ENCODE results near the gene RALY.
"Not testable (repeated sequence)": the region's sequence is repeated elsewhere in the genome, so short reads cannot be mapped to it uniquely, and the experiment has no call there.

The RALY gene

DNA sequence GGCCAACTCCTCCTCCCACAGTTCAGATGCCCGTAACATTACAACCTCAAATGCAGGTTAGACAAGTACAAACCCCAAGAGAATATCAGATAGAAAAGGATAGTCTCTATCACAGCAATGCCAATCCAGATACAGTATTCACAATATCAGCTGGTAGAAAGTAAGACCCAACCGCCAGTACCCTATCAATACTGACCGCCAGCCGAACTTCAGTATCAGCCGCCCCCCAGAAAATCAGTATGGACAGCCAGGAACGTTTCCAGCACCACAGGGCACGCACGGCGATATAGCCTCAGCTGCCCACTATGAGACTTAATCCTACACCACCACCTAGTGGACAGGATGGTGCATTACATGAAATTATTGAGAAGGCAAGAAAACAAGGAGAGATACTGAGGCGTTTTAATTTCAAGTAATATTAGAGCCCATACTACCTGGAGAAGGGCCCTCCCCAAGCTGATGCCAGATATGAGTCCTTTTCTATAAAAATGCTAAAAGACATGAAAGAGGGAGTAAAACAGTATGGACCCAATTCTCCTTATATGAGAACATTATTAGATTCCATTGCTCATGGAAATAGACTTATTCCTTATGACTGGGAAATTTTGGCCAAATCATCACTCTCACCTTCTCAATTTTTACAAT lies 135.9 kb downstream of the RALY start:
- H3K36me3 ChIP-seq (ENCODE audit: control insufficient read depth in 1 of 2, insufficient read depth in 2 of 2, low read length in 2 of 2) = no peaks in the 10 kb centered on the region
- H3K4me3 ChIP-seq (ENCODE audit: low read depth, low read length) = no peak overlapping the region
- no peak overlapping the region for H3K27ac ChIP-seq (ENCODE audit: low read depth, low read length)
- H4K12ac ChIP-seq (ENCODE audit: low read depth, low read length) = no peak overlapping the region
- DNase-seq = peak; percentile 59 to 90
- H3K4me2 ChIP-seq (ENCODE audit: low read length) = peak overlapping the region; percentile 42
- H3K4me1 ChIP-seq (ENCODE audit: control insufficient read depth in 1 of 2, insufficient read depth in 2 of 2, low read length in 2 of 2) = peaks cover 0 to 2% of the 10 kb centered on the region in 2 experiments
- no peaks in the 10 kb centered on the region for H3K9me3 ChIP-seq (ENCODE audit: insufficient read depth, low read depth, low read length)
- H2BK5ac ChIP-seq (ENCODE audit: low read depth, low read length, poor library complexity) = no peak overlapping the region
- no peak overlapping the region for H4K91ac ChIP-seq (ENCODE audit: low read depth, low read length)
- H3K9ac ChIP-seq (ENCODE audit: low read length) = no peak overlapping the region
- no peaks in the 10 kb centered on the region for H3K79me2 ChIP-seq (ENCODE audit: control insufficient read depth, insufficient read depth, low read length, poor library complexity)
- no peak overlapping the region for H3K23ac ChIP-seq (ENCODE audit: low read length)
- no peaks in the 10 kb centered on the region for H3K27me3 ChIP-seq (ENCODE audit: insufficient read depth, low read length)
- H2AK5ac ChIP-seq (ENCODE audit: low read length) = no peak overlapping the region
- no peak overlapping the region for H2BK120ac ChIP-seq (ENCODE audit: insufficient read depth, low read length, poor library complexity)
- no peak overlapping the region for H3K18ac ChIP-seq (ENCODE audit: low read length)
- H2AFZ ChIP-seq (ENCODE audit: insufficient read depth, low read length, poor library complexity) = no peak overlapping the region
- no peak overlapping the region for H2BK12ac ChIP-seq (ENCODE audit: low read length)
- no peak overlapping the region for H3K4ac ChIP-seq (ENCODE audit: low read depth, low read length)
- H3K79me1 ChIP-seq (ENCODE audit: low read length) = no peaks in the 10 kb centered on the region
- no CpG with 5 or more reads among the region's 10 CpGs for WGBS (ENCODE audit: extremely low coverage, insufficient coverage, insufficient read length)
- H4K8ac ChIP-seq (ENCODE audit: low read depth, low read length) = no peak overlapping the region
- no peak overlapping the region for H3K14ac ChIP-seq (ENCODE audit: low read length)

DNA sequence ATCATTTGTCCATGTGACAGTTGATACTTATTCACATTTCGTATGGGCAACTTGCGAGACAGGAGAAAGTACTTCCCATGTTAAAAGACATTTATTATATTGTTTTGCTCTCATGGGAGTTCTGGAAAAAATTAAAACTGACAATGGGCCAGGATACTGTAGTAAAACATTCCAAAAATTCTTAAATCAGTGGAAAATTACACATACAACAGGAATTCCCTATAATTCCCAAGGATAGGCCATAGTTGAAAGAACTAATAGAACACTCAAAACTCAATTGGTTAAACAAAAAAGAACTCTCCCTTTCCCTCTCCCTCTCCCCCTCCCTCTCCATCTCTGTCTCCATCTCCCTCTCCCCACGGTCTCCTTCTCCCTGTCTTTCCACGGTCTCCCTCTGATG lies 137.8 kb downstream of the RALY start:
- no peak overlapping the region for H3K9ac ChIP-seq (ENCODE audit: low read length)
- H2BK5ac ChIP-seq (ENCODE audit: low read depth, low read length, poor library complexity) = no peak overlapping the region
- no peak overlapping the region for H3K27ac ChIP-seq (ENCODE audit: low read depth, low read length)
- no peak overlapping the region for H4K12ac ChIP-seq (ENCODE audit: low read depth, low read length)
- H4K91ac ChIP-seq (ENCODE audit: low read depth, low read length) = no peak overlapping the region
- no peaks in the 10 kb centered on the region for H3K79me1 ChIP-seq (ENCODE audit: low read length)
- H3K18ac ChIP-seq (ENCODE audit: low read length) = no peak overlapping the region
- H3K23ac ChIP-seq (ENCODE audit: low read length) = no peak overlapping the region
- no peak overlapping the region for H3K4ac ChIP-seq (ENCODE audit: low read depth, low read length)
- no peak overlapping the region for H2BK12ac ChIP-seq (ENCODE audit: low read length)
- no peaks in the 10 kb centered on the region for H3K27me3 ChIP-seq (ENCODE audit: insufficient read depth, low read length)
- no peaks in the 10 kb centered on the region for H3K9me3 ChIP-seq (ENCODE audit: insufficient read depth, low read depth, low read length)
- H2AK5ac ChIP-seq (ENCODE audit: low read length) = no peak overlapping the region
- H3K14ac ChIP-seq (ENCODE audit: low read length) = no peak overlapping the region
- no peak overlapping the region for H2AFZ ChIP-seq (ENCODE audit: insufficient read depth, low read length, poor library complexity)
- no peak overlapping the region for H4K8ac ChIP-seq (ENCODE audit: low read depth, low read length)
- no peak overlapping the region for H3K4me3 ChIP-seq (ENCODE audit: low read depth, low read length)
- WGBS (ENCODE audit: extremely low coverage, insufficient coverage, insufficient read length) = no CpG with 5 or more reads among the region's 4 CpGs
- H3K36me3 ChIP-seq (ENCODE audit: control insufficient read depth in 1 of 2, insufficient read depth in 2 of 2, low read length in 2 of 2) = no peaks in the 10 kb centered on the region
- H2BK120ac ChIP-seq (ENCODE audit: insufficient read depth, low read length, poor library complexity) = no peak overlapping the region
- H3K4me2 ChIP-seq (ENCODE audit: low read length) = no peak overlapping the region
- no peaks in the 10 kb centered on the region for H3K79me2 ChIP-seq (ENCODE audit: control insufficient read depth, insufficient read depth, low read length, poor library complexity)
- H3K4me1 ChIP-seq (ENCODE audit: control insufficient read depth in 1 of 2, insufficient read depth in 2 of 2, low read length in 2 of 2) = no peaks in the 10 kb centered on the region
- no peak for DNase-seq

DNA sequence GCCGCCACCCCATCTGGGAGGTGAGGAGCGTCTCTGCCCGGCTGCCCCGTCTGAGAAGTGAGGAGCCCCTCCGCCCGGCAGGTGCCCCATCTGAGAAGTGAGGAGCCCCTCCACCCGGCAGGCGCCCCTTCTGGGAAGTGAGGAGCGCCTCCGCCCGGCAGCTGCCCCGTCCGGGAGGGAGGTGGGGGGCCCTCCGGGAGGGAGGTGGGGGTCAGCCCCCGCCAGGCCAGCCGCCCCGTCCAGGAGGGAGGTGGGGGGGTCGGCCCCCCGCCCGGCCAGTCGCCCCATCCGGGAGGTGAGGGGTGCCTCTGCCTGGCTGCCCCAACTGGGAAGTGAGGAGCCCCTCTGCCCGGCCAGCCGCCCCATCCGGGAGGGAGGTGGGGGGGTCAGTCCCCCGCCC lies 138.8 kb downstream of the RALY start:
- not testable (repeated sequence) for H3K18ac ChIP-seq (ENCODE audit: low read length); H3K4me3 ChIP-seq (ENCODE audit: low read depth, low read length); H2BK5ac ChIP-seq (ENCODE audit: low read depth, low read length, poor library complexity); H2AFZ ChIP-seq (ENCODE audit: insufficient read depth, low read length, poor library complexity); H4K8ac ChIP-seq (ENCODE audit: low read depth, low read length); H2AK5ac ChIP-seq (ENCODE audit: low read length); H4K91ac ChIP-seq (ENCODE audit: low read depth, low read length); H3K79me1 ChIP-seq (ENCODE audit: low read length); H2BK120ac ChIP-seq (ENCODE audit: insufficient read depth, low read length, poor library complexity); H3K36me3 ChIP-seq (ENCODE audit: control insufficient read depth in 1 of 2, insufficient read depth in 2 of 2, low read length in 2 of 2); H3K27me3 ChIP-seq (ENCODE audit: insufficient read depth, low read length); DNase-seq; H3K4ac ChIP-seq (ENCODE audit: low read depth, low read length); H3K9ac ChIP-seq (ENCODE audit: low read length); H2BK12ac ChIP-seq (ENCODE audit: low read length); H3K4me2 ChIP-seq (ENCODE audit: low read length); H3K14ac ChIP-seq (ENCODE audit: low read length); H4K12ac ChIP-seq (ENCODE audit: low read depth, low read length); H3K79me2 ChIP-seq (ENCODE audit: control insufficient read depth, insufficient read depth, low read length, poor library complexity); H3K4me1 ChIP-seq (ENCODE audit: control insufficient read depth in 1 of 2, insufficient read depth in 2 of 2, low read length in 2 of 2); H3K27ac ChIP-seq (ENCODE audit: low read depth, low read length); H3K23ac ChIP-seq (ENCODE audit: low read length); H3K9me3 ChIP-seq (ENCODE audit: insufficient read depth, low read depth, low read length)
- no CpG with 5 or more reads among the region's 26 CpGs for WGBS (ENCODE audit: extremely low coverage, insufficient coverage, insufficient read length)

DNA sequence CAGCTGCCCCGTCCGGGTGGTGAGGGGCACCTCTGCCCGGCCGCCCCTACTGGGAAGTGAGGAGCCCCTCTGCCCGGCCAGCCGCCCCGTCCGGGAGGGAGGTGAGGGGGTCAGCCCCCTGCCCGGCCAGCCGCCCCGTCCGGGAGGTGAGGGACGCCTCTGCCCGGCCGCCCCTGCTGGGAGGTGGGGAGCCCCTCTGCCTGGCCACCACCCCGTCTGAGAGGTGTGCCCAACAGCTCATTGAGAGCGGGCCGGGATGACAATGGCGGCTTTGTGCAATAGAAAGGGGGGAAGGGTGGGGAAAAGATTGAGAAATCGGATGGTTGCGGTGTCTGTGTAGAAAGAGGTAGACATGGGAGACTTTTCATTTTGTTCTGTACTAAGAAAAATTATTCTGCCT lies 139.2 kb downstream of the RALY start:
- H3K4me3 ChIP-seq (ENCODE audit: low read depth, low read length); H3K14ac ChIP-seq (ENCODE audit: low read length); H2BK120ac ChIP-seq (ENCODE audit: insufficient read depth, low read length, poor library complexity); DNase-seq; H3K27ac ChIP-seq (ENCODE audit: low read depth, low read length); H2AK5ac ChIP-seq (ENCODE audit: low read length); H2AFZ ChIP-seq (ENCODE audit: insufficient read depth, low read length, poor library complexity); H3K79me1 ChIP-seq (ENCODE audit: low read length); H3K9ac ChIP-seq (ENCODE audit: low read length); H3K18ac ChIP-seq (ENCODE audit: low read length); H4K8ac ChIP-seq (ENCODE audit: low read depth, low read length); H4K12ac ChIP-seq (ENCODE audit: low read depth, low read length); H3K4me2 ChIP-seq (ENCODE audit: low read length); H3K27me3 ChIP-seq (ENCODE audit: insufficient read depth, low read length); H3K4me1 ChIP-seq (ENCODE audit: control insufficient read depth in 1 of 2, insufficient read depth in 2 of 2, low read length in 2 of 2); H2BK5ac ChIP-seq (ENCODE audit: low read depth, low read length, poor library complexity); H3K9me3 ChIP-seq (ENCODE audit: insufficient read depth, low read depth, low read length); H3K4ac ChIP-seq (ENCODE audit: low read depth, low read length); H2BK12ac ChIP-seq (ENCODE audit: low read length); H3K23ac ChIP-seq (ENCODE audit: low read length); H3K36me3 ChIP-seq (ENCODE audit: control insufficient read depth in 1 of 2, insufficient read depth in 2 of 2, low read length in 2 of 2); H3K79me2 ChIP-seq (ENCODE audit: control insufficient read depth, insufficient read depth, low read length, poor library complexity); H4K91ac ChIP-seq (ENCODE audit: low read depth, low read length): not testable (repeated sequence)
- WGBS (ENCODE audit: extremely low coverage, insufficient coverage, insufficient read length) = no CpG with 5 or more reads among the region's 21 CpGs

Measured in trophoblast cell (in vitro differentiated cells and primary cell).